LNCaP clone FGC (cell line): ENCODE data around the gene PCDHGA11.
"Not testable (repeated sequence)": the region's sequence is repeated elsewhere in the genome, so short reads cannot be mapped to it uniquely, and the experiment has no call there.

Experiments used
- DNase-seq: peaks from one replicate; pipeline ENCODE4 v3.0.0-alpha.2; 2011; ENCODE audit warnings: low read depth
- H3K4me3 ChIP-seq: 2 replicates; pipeline ENCODE4 v1.5.1; 2011; ENCODE audit warnings: mild to moderate bottlenecking, low read depth, low read length, control low read depth
- CTCF ChIP-seq: IDR thresholded peaks from 2 replicates; pipeline ENCODE4 v1.5.1; 2012; ENCODE audit warnings: mild to moderate bottlenecking; ENCODE audit not compliant: control insufficient read depth, insufficient read depth; ENCODE audit errors: extremely low read depth

PCDHGA11 gene

GRCh38 chr5:141417494-141418172, 3.2 kb upstream of the PCDHGA11 start, which contains the start of gene PCDHGB7:
Gene PCDHGB7 (plus strand): TSS chr5:141417677. CDS start chr5:141417860, 183 bp downstream.
- not testable (repeated sequence) for DNase-seq, H3K4me3 ChIP-seq
- TF ChIP-seq CTCF = 0 out of 2 replicates have a peak, but pooled peaks have one; percentile 22

DNA sequence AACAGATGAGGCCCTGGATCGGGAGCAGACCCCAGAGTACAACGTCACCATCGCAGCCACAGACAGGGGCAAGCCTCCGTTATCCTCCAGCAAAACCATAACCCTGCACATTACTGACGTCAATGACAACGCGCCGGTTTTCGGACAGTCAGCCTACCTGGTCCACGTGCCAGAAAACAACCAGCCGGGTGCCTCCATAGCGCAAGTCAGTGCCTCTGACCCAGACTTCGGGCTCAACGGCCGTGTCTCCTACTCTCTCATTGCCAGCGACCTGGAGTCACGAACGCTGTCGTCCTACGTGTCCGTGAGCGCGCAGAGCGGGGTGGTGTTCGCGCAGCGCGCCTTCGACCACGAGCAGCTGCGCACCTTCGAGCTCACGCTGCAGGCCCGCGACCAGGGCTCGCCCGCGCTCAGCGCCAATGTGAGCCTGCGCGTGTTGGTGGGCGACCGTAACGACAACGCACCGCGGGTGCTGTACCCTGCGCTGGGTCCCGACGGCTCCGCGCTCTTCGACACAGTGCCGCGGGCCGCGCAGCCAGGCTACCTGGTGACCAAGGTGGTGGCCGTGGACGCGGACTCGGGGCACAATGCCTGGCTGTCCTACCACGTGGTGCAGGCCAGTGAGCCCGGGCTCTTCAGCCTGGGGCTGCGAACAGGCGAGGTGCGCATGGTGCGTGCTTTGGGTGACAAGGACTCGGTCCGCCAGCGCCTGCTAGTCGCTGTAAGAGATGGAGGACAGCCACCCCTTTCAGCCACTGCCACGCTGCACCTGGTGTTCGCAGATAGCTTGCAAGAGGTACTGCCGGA, 1.6 kb upstream of the PCDHGA11 start:
- no peak for DNase-seq
- no peak overlapping the region for H3K4me3 ChIP-seq
- TF ChIP-seq CTCF = no peak

DNA sequence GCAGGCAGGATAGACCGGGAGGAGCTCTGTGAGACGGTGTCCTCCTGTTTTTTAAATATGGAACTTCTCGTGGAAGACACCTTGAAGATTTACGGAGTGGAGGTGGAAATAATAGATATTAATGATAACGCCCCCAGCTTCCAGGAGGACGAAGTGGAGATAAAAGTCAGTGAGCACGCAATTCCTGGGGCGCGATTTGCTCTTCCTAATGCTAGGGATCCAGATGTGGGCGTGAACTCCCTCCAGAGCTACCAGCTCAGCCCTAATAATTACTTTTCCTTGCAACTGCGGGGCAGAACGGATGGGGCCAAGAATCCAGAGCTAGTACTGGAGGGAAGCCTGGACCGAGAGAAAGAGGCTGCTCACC, 621 bp downstream of the PCDHGA11 start:
- DNase-seq = no peak
- no peak for TF ChIP-seq CTCF
- H3K4me3 ChIP-seq = no peak overlapping the region

DNA sequence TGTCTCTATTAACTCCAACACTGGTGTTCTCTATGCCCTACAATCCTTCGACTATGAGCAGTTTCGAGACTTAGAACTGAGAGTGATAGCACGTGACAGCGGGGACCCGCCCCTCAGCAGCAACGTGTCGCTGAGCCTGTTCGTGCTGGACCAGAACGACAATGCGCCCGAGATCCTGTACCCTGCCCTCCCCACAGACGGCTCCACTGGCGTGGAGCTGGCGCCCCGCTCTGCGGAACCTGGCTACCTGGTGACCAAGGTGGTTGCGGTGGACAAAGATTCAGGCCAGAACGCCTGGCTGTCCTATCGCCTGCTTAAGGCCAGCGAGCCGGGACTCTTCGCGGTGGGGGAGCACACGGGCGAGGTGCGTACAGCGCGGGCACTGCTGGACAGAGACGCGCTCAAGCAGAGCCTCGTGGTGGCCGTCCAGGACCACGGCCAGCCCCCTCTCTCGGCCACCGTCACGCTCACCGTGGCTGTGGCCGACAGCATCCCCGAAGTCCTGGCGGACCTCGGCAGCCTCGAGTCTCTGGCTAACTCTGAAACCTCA, 2.0 kb downstream of the PCDHGA11 start:
- no peak overlapping the region for H3K4me3 ChIP-seq
- no peak for TF ChIP-seq CTCF
- DNase-seq = no peak

GRCh38 chr5:141427783-141428426, 7.1 kb downstream of the PCDHGA11 start:
- no peak overlapping the region for H3K4me3 ChIP-seq
- TF ChIP-seq CTCF = no peak
- no peak for DNase-seq

GRCh38 chr5:141430332-141431113, 9.7 kb downstream of the PCDHGA11 start, which contains the start of gene PCDHGA12:
Gene PCDHGA12 (plus strand): TSS chr5:141430507. CDS start chr5:141430760, 253 bp downstream.
- DNase-seq = peak; percentile 45
- H3K4me3 ChIP-seq = peak within 1 kb of the TSS; percentile 42
- TF ChIP-seq CTCF = peak; percentile 62
